ENCODE data around the gene HHAT. TPM values are rescaled to one million over a fixed set of nuclear protein-coding genes. Genes with fewer than 3 reads are reported as not detected.
A peak's percentile ranks its signal among the peaks of the same experiment; 100 is the strongest.

Gene HHAT
- total RNA-seq (2014; rRNA removed; shearing (Covaris generic)) = 3.6 and 4.4 TPM in 2 replicates
- 3.9 and 5.1 TPM in 2 replicates for polyA plus RNA-seq (2014; cell fraction: nucleus; rRNA removed)

DNA sequence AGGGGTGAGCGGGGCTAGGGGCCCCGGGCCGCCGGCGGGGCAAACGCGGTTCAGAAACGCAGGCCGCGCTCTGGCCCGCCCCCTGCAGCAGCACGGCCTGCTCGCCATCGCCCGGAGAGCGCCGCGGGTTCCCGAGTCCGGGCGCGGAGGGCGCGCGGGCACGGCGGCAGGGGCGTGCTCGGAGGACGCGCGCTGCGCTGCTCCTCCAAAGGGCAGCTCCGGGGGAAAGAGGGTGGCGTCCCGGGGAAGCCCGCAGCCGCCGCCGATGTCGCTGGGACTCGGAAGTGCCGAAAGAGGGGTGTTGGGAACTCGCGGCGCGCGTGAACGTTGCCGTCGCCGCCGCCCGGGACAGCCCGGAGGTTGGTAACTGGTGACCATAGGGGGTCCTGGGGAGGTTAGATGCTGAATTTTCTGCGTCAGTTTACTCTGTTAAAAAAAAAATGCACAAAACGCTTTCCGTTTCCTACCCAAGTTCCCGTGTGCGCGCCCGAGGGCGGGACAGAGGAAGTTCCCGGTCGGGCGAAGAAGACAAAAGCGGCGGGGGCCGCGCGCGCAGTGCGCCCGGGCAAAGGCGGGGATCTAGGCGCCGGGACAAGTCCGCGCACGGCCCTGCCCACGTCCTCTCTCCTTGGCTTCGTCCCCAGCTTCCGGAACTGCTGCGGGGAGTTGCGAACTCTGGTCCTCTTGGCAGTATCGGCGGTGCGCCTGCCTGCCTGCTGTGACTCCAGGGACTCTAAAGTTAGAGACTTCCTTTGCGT, at the start of gene HHAT:
TSS of gene HHAT (plus strand) at position 157 of the 758 bp plus-strand sequence. CDS start 20,074 bp downstream, outside the sequence.
- peak; percentile 80 for DNase-seq (ENCODE audit: extremely low read depth, low read depth)

DNA sequence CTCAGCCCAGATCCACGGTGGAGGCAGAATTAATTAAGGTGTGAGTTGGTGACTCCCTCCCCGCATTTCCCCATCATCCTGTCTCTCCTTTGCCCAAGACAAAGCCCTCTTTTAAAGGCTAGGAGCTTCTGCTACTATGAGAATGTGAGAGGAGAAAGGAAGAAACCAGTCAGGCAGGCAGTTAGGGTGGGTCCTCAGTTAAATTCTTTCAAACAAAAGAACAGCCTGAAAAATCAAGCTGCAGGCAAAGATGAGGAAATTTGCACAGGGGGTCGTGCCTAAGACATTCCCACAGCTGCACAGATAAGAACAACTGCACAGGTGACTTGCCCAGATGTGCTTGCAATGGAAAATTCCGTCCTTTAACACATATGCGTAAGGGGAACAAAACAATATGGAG, 48.5 kb upstream of the HHAT start:
- no peak for DNase-seq (ENCODE audit: extremely low read depth, low read depth)

DNA sequence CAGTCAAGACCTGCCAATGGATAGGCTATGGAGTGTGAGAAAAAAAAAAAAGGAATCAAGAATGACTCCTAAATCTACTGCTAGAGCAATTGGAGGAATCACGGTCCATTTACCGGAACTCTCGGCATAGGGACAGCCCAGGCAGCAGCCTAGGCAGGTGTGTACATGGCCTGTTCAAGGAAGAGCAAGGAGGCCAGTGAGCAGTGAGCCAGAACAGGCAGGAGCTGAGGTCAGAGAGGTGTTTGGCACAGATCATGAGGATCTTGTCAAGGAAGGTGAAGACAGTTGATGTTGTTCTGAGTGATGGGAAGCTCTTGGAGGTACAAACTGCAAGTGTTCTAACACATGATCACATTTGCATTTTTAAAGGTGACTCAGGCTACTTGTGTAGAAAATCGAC, 40.6 kb upstream of the HHAT start:
- DNase-seq (ENCODE audit: extremely low read depth, low read depth) = no peak

- no peak for DNase-seq (ENCODE audit: extremely low read depth, low read depth)
Measured at GRCh38 chr1:210289248-210289647, 39.5 kb upstream of the HHAT start.

DNA sequence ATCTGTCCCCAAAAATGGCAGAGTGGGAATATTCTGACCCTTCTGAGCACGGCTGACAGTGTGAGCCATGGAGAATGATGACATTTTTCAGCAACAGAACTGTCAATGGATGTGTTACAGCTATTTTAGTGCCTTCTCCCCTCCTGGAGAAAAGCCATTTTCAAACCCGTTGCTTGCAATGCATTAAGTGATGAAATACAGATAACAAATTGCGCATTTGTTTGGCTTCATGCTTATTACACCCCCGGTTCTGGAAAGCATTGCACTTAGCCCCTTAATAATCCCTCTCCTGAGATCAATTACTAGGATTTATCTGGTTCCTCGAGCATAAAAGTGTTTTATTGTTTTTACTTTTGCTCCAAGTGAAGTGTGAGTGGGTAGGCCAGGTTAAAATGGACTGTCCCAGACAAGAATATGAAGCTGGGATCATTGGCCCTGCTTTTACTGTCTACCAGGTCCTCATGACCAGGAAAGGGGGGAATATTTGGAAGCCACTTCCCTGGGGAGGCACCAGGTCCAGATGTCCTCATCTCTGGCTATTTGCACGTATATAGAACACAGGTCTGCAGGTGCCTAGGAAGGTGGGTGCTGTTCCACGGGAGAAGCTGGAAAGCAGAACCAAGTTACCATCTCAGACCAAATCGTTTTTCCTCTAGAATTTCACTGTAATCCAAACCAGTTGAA, 37.5 kb upstream of the HHAT start:
- DNase-seq (ENCODE audit: extremely low read depth, low read depth) = no peak

DNA sequence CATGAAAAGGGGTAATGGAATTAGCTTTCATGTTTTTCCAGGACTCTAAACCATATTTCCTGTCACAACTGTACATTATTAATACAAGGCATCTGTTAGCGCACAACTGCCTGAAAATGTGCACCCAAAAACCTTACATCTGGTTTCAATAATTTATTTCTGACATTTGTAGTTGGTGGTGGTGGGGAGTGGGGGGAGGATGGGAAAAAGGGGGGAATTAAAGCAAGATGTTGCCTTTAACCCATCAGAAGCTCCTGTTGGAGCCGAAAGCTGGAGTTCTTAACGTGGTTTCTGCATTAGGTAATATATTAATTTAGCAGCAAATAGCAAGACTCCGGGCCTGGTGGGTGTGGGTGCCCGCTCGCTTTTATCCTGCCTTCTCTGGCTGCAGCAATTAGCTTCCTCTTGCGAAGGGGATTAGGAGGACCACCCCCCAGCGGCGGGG, 36.9 kb upstream of the HHAT start:
- no peak for DNase-seq (ENCODE audit: extremely low read depth, low read depth)

- DNase-seq (ENCODE audit: extremely low read depth, low read depth) = peak; percentile 9
Measured at GRCh38 chr1:210292231-210292871, 36.4 kb upstream of the HHAT start.

- no peak for DNase-seq (ENCODE audit: extremely low read depth, low read depth)
Measured at GRCh38 chr1:210293171-210293607, 35.5 kb upstream of the HHAT start.

- no peak for DNase-seq (ENCODE audit: extremely low read depth, low read depth)
Measured at GRCh38 chr1:210294999-210295745, 33.5 kb upstream of the HHAT start.

- no peak for DNase-seq (ENCODE audit: extremely low read depth, low read depth)
Measured at GRCh38 chr1:210296682-210297081, 32.0 kb upstream of the HHAT start.

DNA sequence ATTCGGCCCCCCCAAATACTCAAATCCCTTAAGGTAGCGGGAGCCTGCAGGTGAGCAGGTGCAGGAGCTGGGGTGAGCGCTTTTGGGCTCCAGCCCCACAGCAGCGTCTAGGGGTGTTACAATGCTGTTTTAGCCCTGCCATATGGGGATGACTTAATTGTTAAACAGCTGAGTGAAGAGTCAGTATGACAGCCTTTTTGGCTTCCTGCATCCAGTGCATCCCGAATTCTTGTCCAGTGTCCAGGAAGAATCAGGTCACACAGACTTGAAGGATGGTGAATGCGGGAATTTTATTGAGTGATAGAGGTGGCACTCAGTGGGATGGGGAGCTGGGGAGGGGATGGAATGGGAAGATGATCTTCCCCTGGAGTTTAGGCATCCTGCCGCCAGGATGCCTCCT, 30.4 kb upstream of the HHAT start:
- DNase-seq (ENCODE audit: extremely low read depth, low read depth) = no peak

DNA sequence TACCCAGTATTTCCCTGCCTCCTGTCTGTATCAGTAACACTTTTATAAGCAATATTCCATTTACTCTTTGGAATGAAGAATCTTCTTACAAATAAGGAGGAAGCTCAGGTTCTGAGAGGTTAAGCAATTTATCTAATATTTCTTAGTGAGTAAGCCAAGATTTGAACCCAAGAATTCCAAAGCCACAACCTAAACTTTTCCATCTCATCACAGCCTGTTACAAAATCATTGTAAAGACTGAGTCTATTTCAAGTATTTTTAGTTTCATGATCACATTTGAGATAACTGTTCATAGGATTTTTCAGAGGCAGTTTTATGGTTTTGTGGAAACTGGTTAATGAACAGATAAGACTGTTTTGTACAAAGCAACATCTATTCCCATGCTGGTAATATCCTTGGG, 29.8 kb upstream of the HHAT start:
- no peak for DNase-seq (ENCODE audit: extremely low read depth, low read depth)

DNA sequence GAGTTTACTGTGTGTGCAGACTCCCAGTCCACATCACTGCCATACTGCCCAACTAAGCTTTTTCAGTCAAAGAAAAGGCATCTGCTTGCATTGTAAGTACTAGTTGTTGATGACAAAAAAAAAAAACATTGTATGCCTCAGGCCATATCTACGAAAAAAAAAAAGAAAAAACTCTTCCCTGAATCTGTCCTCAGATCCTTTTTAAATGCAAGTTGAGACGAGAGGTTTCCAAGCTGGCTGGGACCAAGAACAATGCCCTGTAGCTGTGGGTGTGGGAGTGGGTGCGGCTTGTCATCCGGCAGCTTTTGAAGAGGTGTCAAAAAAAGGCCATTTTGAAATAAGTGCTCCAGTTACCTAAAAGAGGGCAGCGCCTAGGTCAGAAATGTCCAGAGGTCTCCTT, 29.2 kb upstream of the HHAT start:
- no peak for DNase-seq (ENCODE audit: extremely low read depth, low read depth)

DNA sequence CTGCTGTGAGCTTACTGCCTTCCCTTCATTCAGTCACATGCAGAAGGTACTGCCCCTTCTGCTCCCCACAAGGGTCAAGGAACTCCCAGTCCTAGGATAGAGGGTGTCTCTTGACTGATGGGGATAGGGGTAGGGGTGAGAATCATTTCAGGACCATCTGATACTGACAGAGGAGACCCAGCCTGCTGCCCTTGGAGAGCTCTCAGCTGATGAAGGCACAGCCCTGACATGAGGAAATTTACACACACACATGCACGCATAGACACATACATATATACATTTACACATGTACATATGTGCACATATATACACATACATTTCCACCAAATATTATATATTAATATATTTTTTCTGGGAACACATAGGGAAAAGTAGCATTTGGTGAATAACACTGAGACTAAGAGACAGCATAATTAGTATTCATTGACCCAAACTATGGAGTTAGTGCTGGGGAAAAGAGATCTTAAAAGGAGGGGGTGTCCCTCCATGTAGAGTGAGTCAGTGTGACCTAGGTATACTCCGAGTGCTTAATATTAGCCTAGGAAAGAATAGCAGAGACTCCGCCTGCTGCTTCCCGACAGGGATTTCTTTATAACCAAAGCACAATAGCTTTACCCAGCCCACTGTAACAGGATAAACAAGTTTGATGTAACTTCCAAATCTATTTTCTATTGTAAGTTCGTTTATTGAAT, 27.6 kb upstream of the HHAT start:
- no peak for DNase-seq (ENCODE audit: extremely low read depth, low read depth)

GRCh38 chr1:210301615-210302000, 27.1 kb upstream of the HHAT start:
- no peak for DNase-seq (ENCODE audit: extremely low read depth, low read depth)

DNA sequence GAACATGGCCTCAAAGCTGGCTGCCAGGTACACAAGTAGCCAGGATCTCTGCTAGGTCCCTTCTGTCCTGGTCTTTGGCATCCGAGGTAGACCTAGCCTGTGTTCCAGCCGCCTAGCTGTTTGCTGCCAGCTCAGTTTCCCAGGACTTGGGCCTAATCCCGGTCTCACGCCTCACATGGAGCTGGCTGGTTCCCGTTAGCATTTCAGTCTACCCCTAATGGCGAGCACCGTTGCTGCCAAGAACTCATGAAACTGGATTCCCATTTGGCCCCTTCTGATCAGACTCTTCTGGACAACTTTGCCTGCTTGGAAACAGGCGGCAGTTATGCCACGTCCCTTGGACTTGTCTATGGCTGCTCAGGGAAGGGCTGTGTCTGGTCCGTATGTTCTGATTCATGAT, 26.2 kb upstream of the HHAT start:
- DNase-seq (ENCODE audit: extremely low read depth, low read depth) = no peak

- no peak for DNase-seq (ENCODE audit: extremely low read depth, low read depth)
Measured at GRCh38 chr1:210303391-210303790, 25.3 kb upstream of the HHAT start.

- DNase-seq (ENCODE audit: extremely low read depth, low read depth) = no peak
Measured at GRCh38 chr1:210310562-210311153, 18.0 kb upstream of the HHAT start.

DNA sequence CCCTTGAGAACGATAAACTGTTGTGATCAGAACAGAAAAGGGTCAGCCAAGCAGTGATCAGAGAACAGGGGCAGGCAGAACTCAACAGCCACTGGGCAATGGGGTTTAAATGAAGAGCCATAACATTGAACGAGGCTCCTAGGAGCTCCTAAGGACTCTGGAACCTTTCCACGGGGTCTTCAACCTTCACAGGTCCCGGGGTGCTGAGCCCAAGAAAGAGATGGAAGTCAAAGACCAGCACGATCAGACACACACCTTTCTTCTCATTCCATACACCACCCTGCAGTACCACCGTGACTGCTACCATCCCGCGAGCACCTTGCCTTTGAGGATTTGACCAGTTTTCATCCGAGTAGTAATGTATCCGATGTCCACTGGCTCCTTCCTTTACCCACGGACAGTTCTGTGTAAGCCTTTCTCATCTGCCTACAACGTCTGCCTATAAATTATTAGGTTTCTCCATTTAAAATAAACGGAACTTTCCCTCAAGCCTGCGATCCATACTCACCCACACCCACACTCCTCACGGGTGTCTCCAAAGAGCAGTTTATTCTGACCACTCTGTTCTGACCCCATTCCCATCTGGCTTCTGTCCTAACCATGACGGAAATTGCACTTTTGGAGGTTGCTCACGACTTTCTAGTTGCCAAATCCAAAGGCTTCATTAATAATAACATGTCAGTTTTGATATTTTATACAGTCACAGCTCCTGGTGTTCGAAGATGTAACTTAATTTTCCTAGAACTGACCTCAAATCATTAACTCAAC, 16.8 kb upstream of the HHAT start:
- DNase-seq (ENCODE audit: extremely low read depth, low read depth) = no peak

Data from NCI-H460 (cell line).